GM21576 (cell line): ENCODE measurements around the gene KIAA0232.

Experiments
- ATAC-seq: cut with Tn5 transposase; IDR thresholded peaks from one replicate; pipeline ENCODE4 v1.9.1; 2021; ENCODE audit warnings: mild to moderate bottlenecking, moderate library complexity; ENCODE audit not compliant: unreplicated experiment

KIAA0232 gene

DNA sequence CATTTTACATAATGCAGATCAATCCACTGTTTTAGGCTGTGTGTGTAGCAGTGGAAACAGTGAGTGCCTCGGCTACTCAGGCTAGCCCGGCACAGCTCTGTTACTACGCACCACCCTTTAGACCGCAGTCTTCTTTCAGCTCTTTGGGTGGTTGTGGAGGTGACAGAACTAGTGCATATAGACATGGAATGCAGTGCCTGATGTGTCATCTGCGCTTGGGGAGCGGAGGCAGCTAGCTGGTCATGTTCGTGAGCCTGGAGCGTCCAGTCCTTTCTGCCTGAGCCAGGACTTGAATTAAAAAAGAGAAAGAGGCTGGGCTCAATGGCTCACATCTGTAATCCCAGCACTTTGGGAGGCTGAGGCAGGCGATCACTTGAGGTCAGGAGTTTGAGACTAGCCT lies 131.9 kb downstream of the KIAA0232 start:
- ATAC-seq = no peak

DNA sequence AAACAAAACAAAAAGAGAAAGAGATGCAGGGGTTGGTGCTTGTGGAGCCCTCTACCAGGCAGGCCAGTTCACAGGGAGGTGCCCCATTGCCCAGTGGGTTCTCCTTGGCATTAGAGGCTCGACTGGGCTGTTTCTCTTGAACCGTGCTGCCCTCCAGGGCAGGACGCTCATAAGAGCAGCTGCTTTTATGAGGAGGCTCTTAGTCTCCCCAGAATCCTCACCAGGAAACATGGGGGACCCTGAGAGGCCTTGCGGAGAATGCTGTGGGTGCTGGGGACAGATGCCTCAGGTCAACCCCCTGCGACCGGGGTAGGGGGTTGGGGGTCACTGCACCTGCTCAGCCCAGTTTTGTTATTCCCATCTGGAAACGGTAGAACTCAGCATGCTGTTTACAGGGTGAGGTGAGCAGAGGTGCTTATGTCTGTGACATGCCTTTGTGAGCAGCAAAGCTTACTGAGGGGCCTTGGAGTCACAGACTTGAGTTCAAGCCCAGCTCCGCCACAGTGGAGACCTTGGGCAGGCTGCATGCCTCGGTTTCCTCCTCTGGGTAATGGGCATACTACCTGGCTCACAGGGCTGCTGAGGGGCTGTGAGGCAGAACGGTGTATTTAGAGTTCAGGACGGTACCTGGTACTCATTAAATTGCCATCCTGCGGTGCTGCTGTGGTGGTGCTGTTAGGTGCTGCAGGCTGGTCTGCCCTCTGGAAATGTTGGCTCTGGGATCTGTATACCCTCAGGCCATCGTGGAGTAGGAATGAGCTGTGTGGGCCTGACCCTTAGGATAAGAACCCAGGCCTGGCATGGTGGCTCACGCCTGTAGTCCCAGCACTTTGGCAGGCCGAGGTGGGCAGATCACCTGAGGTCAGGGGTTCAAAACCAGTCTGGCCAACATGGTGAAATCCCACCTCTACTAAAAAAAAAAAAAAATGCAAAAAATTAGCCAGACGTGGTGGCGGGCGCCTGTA lies 132.8 kb downstream of the KIAA0232 start:
- ATAC-seq = no peak

DNA sequence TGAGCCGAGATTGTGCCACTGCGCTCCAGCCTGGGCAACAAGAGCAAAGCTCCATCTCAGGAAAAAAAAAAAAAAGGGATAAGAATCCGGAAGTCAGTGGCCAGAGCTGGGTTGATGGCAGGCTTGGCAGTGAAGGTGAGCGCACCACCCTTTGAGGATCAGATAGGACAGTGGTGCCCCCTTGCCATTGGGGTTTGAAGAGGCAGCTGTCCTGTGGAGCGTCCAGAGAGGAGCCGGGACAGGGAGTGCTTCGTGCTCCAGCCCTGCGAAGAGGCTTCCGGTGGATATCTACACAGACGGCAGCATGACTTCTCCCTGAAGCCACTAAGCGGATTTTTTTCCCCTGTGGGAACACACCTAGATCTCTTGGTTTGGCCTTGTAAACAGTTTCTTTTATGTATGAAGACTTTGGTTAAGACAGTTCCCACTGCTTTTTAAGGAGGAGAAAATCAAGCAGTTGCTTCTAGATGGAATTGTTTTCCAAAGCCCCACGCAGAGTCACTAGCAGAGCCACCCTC lies 133.6 kb downstream of the KIAA0232 start:
- ATAC-seq = no peak

DNA sequence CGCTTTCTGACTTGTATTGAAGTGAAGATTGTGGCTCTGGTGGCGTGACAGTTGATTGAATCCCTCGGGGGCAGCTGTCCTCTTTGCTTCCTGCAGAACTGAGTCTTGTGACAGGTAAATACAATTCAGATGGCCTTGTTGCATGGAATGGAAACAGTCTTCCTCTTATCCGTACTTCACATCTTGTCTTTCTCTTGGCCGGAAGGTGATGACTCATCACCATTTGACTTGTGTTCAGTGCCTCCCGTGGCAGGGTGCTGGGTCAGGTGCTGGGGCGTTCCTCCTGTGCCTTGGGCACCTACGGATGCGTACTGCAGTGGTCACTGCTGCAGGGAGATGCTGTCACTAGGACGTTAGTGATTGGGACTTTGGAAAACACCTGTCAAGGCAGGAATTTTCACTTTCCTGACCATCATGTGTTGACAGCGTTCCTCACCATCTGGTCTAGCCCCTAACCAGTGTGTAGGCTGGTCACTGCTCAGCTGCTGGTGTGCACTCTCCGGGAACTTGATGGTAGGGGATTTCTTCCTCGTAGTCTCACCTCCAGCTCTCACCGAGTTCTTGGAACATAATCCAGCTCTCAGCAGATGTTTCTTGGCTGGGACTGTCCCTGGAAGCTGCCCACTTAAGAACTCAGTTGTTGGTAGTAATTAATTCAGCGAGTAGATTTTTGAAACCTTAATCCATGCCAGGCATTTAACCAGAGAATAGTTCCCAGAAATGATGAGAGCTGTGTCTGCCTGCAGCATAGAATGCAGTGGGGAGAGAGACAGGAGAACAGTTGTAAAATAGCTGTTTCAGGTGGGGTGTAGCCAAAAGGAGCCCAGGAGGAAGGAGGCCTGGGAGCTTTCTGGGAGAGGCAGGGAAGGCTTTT lies 134.3 kb downstream of the KIAA0232 start:
- ATAC-seq = peak; percentile 38

GRCh38 chr4:6917461-6918271 lies 135.1 kb downstream of the KIAA0232 start:
- peak; percentile 77 for ATAC-seq

DNA sequence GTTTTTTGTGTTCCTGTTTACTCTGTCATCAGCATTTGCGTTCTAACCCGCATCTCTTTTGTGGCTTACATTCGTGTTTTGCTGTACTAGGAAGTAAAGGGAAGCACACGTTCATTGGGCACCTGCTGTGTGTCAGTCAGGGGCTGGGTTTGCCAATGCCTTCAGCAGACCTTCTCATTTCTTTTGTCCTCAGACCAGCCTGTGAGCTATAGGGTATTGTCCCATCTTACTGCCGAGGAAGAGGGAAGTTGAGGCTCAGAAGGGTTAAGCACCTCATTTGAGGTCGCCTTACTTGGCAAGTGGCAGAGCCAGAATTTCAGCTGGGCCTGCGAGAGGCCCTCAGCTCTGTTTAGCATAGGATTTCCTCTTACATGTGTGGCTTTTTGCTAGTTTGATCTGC lies 135.8 kb downstream of the KIAA0232 start:
- ATAC-seq = no peak

GRCh38 chr4:6920171-6920570 lies 137.6 kb downstream of the KIAA0232 start:
- no peak for ATAC-seq

GRCh38 chr4:6923507-6923906 lies 141.0 kb downstream of the KIAA0232 start:
- no peak for ATAC-seq

DNA sequence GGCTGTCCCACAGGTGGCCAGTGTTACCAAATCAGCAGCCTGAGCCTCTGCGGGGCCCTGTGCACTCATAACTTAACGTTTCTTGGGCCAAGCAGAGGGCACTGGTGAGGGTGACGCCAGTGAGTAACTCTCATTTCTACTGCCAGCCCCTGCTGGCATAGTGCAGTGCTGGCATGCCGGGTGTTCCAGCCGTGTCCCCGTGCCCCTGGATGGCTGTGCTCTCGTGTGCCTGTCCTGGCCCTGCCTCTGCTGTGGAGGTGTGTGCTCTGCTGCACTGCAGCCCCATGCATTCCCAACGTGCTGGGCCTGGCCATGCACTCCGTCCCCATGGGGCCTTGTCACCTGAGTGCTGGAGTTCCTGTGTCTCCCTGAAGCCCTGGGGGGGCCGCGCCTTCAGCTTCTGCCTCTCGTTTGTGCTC lies 141.8 kb downstream of the KIAA0232 start:
- no peak for ATAC-seq

DNA sequence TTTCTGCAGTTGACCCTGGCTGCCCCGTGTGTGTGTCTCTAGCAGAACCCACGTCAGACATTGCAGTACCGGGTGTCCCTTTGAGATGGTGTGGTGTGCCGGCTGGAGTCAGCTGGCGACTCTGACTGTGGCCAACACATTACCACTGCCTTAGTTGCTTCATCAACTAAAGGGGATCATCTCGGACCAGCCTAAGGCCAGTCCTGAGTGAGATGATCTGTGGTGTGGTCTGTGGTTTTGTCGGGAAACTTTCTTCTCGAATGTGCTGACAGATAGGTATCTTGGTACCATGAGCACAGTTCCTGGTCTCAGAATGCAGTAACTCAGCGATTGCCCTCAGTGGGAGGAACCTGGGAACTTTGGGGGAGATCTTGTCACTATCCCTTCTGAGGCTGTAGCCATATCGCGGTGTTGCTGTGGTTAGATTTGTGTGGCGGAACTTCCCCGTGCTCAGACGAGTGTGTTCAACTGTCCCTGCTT lies 142.9 kb downstream of the KIAA0232 start:
- ATAC-seq = no peak

DNA sequence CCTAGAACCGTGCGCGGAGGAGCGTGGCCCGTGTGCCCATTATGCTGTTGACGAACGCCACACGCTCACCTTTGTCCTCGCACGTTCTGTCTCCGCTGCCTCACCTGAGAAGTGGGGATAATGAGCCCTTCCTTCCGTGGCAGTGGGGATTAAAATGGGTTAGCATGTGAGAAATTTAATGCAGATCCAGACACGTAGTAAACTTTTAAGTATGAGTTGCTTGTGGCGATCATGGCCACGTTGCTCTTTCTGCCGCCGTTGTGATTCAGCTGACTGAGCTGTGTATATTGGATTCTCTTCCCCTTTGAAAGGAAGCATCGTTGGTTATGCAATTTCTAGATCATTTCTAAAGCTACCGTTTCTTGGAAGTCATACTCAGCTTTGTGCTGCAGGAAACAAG lies 143.6 kb downstream of the KIAA0232 start:
- ATAC-seq = no peak

DNA sequence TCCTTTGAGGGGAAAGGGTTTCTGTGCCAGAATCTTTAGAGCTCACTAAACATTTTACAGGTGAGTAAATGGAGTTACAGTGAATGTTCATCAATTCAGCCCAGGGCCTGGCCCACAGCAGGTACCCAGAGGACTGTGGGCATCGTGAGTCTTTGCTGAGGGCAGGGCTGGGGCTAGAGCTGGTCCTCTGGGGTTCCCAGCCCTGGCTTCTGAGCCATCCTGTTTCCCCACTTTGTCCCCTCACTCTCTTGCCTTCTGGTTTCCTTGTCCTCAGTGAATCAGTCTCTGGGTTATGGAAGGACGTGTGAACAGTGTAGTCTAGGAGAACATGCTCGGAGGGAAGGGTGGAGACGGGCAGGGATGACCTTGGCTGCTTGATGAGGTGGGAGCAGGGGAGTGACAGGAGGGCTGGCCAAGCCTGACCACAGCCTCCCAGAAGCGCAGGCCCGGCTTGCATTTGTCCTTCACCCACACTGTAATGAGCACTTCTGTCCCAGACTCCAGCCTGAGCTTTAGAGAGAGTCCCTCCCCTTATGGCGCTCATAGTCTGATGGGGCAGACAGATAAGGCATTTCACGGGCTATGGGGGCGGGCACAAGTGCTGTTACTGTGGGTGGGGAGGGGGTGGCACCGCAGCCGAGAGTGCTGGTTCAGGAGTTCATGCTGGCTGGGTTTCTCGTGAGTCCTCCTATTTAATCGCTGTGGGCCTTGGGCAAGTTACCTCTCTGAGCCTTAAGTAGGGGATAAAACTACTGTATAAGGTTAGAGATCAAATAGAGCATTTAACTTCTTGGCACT lies 144.4 kb downstream of the KIAA0232 start:
- no peak for ATAC-seq

DNA sequence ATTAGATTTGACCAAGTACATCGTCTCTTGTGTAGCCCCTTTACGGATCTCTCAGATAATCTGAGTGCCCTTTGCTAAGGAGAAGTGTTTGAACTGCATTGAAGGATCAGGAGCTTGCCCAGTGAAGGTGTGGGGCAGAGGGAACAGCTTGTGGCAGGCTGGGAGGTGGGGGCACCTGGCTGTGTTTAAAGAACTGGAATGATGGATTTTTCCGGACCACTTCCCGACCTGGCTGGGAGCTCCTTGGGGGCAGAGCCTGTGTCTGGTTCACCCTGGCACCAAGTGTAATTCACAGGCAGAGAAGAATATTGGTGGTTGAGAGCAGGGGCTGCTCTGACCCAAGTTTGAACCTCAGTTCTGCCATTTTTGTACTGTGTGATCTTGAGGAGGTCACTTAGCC lies 145.6 kb downstream of the KIAA0232 start:
- no peak for ATAC-seq

- no peak for ATAC-seq
Observed at GRCh38 chr4:6929339-6929811, 146.8 kb downstream of the KIAA0232 start.

GRCh38 chr4:6929812-6930464 lies 147.4 kb downstream of the KIAA0232 start:
- no peak for ATAC-seq

- no peak for ATAC-seq
Observed at GRCh38 chr4:6932475-6932874, 149.9 kb downstream of the KIAA0232 start.

- no peak for ATAC-seq
Observed at GRCh38 chr4:6932918-6933317, 150.4 kb downstream of the KIAA0232 start.
